HG02588 (cell line): ENCODE results near the gene PPFIA4.

Experiments used
- ATAC-seq: cut with Tn5 transposase; IDR thresholded peaks from one replicate; pipeline ENCODE4 v1.9.1; 2021; ENCODE audit warnings: mild to moderate bottlenecking, moderate library complexity; ENCODE audit not compliant: unreplicated experiment

The PPFIA4 gene

DNA sequence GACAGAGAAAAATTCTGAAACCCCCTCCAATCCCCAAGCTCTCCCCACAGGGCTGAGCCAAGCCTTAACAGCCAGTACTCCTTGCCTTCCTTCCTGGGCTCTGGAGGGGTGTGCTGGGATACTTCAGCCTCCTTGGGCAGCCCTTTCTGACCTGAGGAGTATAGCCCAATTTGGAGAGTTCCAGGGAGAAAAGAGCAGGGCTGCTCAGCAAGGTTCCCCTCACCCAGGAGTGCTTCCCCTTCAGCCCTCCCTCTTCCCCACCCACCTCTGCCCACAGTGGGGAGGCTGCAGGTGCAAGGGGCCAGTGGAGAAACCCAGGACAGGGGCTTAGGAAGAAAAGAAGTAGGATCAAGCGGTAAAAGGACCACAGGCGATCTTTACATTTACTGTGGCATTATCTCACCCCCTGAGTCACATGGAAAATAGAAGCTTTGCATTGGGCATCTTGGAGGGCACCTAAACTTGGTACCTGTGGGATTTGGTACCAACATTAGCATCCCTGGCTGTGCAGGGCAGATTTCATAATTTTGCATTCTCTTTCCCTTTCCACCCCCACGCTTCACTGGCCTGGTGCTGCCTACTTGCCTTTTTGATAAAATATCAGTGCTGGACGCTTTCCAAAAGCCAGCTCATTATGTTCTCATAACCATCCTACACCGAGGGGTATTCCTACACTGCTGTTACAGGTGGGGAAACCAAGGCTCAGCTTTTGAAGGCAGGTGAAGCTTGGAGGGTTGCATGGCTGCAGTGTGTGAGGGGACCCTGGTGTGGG, 98.4 kb downstream of the PPFIA4 start:
- ATAC-seq, result no peak

DNA sequence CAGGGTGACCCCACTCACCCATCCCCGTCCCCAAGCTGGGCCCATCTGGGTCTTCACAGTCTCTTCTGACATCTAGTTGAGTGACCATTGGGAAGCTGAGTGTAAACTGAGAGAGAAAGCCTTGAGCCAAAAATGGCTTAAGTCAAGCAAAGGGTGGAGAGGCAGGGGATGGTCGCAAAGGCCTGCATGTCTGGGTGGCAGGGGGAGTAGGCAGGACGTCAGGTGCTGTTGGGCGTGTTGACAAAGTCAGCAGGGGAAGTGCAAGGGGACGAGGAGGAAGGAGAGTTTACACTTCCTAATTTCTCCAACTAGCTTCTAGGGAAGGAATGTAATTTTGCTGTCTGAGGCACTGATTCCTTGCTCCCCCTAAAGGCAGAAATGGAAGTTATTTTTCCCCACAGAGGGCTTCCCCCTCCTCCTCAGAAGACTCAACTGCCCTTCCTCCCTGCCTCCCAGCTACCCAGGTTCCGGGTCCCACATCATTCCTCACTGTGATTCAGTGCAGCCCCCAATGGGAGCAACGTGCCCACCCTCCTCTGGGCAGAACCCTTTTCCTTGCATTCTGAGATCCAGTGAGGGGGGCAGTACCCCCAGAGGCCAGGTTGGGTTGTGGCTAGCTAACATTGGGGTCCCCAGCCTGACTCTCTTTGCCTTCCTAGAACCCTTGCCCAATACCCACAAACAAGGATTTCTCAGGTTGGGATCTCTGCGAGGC, 100.0 kb downstream of the PPFIA4 start:
- ATAC-seq, result no peak

DNA sequence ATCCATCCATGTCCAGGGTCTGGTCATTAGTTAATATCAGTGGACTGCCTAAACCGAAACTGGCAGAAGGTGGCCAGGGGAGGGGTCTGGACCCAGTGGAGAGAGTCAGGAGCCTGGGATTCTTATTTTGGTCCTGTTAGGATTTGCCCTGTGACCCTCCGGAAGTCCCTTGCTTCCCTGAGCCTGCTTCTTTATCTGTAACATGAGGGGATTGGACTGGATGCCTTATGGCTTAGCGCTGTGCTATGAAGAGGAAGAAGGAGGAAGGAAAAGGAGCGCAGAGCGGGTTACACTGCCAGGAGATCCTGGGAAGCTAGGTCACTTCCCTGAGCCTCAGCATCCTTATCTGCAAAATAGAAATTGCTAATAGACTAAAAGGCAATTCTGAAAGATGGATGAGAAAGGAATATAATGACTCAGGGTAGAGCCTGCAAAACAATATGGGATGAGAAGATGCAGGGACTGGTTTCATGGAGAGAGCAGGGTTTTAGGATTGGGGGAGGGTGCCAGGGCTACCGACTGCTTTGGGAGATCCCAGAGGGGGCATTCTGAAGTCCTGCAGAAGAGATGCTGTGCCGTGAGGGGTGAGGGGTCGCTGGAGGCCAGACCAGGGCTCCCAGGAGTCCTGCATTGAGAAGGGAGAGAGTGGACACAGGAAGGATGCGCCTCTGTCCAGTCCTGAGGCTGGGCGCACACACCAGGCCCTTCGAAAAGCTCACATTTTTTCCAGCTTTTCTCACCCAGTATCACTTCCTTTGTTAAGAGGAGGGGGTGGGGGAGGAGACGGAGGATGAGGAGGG, 100.8 kb downstream of the PPFIA4 start:
- no peak for ATAC-seq

DNA sequence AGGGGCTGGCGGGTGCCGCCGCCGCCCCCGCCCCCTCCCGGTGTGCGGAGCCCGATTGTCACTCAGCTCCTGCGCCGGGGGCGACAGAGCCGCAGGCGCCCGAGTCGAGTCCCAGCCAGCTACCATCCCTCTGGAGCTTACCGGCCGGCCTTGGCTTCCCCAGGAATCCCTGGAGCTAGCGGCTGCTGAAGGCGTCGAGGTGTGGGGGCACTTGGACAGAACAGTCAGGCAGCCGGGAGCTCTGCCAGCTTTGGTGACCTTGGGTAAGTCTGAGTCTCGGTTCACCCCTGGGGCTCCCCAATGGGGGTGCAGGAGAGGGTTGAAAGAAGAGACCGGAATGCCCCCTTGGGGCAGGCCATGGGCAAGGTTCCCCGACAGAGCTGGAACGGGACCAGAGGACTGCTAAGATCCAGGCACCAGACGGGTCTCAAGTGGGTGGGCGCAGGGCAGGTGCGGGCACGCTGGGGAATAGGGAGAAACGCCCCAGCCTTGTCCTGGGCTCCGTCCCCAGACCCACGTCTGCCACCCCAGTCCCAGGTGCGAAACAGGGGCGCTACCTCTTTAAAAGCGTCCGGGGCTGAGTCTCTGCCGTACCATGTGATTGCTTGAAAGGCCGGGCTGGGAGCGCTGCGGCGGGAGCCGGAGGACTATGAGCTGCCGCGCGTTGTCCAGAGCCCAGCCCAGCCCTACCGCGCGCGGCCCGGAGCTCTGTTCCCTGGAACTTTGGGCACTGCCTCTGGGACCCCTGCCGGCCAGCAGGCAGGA, 101.6 kb downstream of the PPFIA4 start, which contains the start of gene ADORA1:
TSS of gene ADORA1 (plus strand) at position 61 of the 765 bp plus-strand sequence. CDS start 1,116 bp downstream, outside the sequence.
- ATAC-seq, result no peak

DNA sequence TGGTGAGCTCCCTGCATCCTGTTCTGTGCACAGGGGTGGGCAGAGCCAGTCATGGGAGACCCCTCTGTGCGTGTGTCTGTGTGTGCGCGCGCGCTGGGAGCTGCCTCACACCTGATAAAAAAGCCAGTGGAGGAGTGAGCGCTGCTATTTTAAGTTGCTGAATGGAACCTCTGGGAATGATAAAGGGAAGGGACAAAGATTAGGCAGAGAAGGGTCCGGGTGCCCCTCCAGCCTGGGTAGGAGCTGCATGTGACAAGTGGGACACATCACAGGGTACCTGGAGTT, 102.1 kb downstream of the PPFIA4 start:
- ATAC-seq, result no peak
